Activated naive CD8-positive, alpha-beta T cell treated with anti-CD3 and anti-CD28 coated beads, Interleukin-2, amount 50 U/mL, for 24 hours (primary cell): ENCODE results near the gene CHSY1.

Source experiments
- ATAC-seq: fragments of 150-1000 bp; cut with Tn5 transposase; one replicate; pipeline ENCODE4 v1.10.0; 2021
- DNase-seq: peaks from one replicate; pipeline ENCODE4 v3.0.0; 2021
- H3K27ac Mint-ChIP-seq: one replicate; pipeline ENCODE4 v1.8.0; 2021; ENCODE audit warnings: mild to moderate bottlenecking, mixed read lengths
- H3K27me3 Mint-ChIP-seq: one replicate; pipeline ENCODE4 v1.8.0; 2021; ENCODE audit warnings: mixed read lengths
- H3K36me3 Mint-ChIP-seq: one replicate; pipeline ENCODE4 v1.8.0; 2021; ENCODE audit warnings: low read depth, mixed read lengths
- H3K4me1 Mint-ChIP-seq: one replicate; pipeline ENCODE4 v1.8.0; 2021; ENCODE audit warnings: mixed read lengths
- H3K4me3 Mint-ChIP-seq: one replicate; pipeline ENCODE4 v1.8.0; 2021; ENCODE audit warnings: mild to moderate bottlenecking, moderate library complexity, mixed read lengths
- H3K9me3 Mint-ChIP-seq: one replicate; pipeline ENCODE4 v1.8.0; 2021; ENCODE audit warnings: mixed read lengths

The CHSY1 gene

DNA sequence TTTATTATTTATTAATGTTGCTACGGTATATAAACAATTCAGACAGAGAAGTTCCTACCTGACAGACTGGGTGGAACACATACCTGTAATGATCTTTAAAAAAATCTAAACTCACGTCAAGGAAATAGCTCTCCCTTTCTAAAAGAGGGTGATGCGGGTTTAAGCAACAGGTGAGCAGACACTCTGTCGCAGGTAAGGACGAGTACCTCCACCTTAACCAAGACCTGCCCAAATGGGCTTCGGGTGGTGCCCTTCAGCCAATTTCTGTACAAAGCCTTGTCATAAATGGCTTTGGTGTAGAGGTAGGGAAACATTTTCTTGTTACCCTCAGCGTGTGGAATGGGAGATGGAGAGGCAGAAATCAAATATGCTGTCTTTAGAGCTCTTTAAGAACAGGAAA, 67.0 kb downstream of the CHSY1 start:
- no peaks in the 10 kb centered on the region for H3K9me3 Mint-ChIP-seq
- ATAC-seq (no peak), DNase-seq (no peak)
- peaks cover 52% of the 10 kb centered on the region for H3K36me3 Mint-ChIP-seq
- no peaks in the 10 kb centered on the region for H3K27me3 Mint-ChIP-seq
- H3K4me1 Mint-ChIP-seq: peaks cover 93% of the 10 kb centered on the region
- H3K27ac Mint-ChIP-seq: no peak overlapping the region
- H3K4me3 Mint-ChIP-seq: no peak overlapping the region

- ATAC-seq (no peak), DNase-seq (no peak)
- H3K4me3 Mint-ChIP-seq: no peak overlapping the region
- H3K36me3 Mint-ChIP-seq: peaks cover 52% of the 10 kb centered on the region
- H3K9me3 Mint-ChIP-seq: no peaks in the 10 kb centered on the region
- no peaks in the 10 kb centered on the region for H3K27me3 Mint-ChIP-seq
- peaks cover 85% of the 10 kb centered on the region for H3K4me1 Mint-ChIP-seq
- H3K27ac Mint-ChIP-seq: peak overlapping the region; percentile 23
These were observed 67.9 kb downstream of the CHSY1 start for GRCh38 chr15:101183931-101184305.

DNA sequence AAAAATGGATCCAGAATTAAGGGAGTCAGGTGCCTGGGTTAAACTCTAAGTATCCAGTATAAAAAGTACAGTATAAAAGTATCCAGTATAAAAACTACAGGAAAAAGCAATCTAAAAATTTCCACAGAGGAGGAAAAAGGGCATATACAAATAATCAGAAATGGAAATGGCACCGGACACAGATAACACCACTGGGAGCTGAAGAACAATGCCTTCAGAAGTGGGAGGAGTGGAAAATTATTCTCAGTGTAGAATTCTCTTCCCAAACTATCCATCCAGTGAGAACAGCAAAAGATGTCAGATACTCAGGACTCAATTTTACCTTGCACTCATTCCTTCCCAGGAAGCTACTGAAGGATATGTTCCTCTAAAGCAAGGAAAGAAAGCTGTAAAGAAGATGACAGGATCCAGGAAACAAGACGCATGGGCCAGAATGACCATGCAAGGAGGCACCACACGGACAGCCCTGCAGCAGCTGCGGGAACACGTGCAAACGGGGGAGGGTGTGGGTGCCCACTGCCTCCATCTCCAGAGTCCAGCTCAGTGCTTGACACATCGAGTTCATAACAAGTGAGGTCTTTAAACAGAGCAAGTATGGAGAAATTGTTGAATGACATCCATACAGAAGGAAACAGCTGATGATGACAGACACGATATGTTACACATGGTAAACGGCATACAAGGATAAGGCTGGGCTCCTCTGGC, 68.5 kb downstream of the CHSY1 start:
- ATAC-seq (no peak), DNase-seq (no peak)
- Mint-ChIP-seq H3K4me3 (no peak overlapping the region), H3K4me1 (peaks cover 80% of the 10 kb centered on the region), H3K9me3 (no peaks in the 10 kb centered on the region), H3K36me3 (peaks cover 54% of the 10 kb centered on the region), H3K27me3 (no peaks in the 10 kb centered on the region), H3K27ac (peak overlapping the region; percentile 23)

GRCh38 chr15:101182215-101182614, 69.6 kb downstream of the CHSY1 start:
- peaks cover 75% of the 10 kb centered on the region for H3K4me1 Mint-ChIP-seq
- no peaks in the 10 kb centered on the region for H3K9me3 Mint-ChIP-seq
- H3K4me3 Mint-ChIP-seq: no peak overlapping the region
- no peaks in the 10 kb centered on the region for H3K27me3 Mint-ChIP-seq
- no peak overlapping the region for H3K27ac Mint-ChIP-seq
- peaks cover 56% of the 10 kb centered on the region for H3K36me3 Mint-ChIP-seq
- ATAC-seq: peak; percentile 35
- no peak for DNase-seq

- peak overlapping the region; percentile 1 for H3K4me3 Mint-ChIP-seq
- peak; percentile 33 for ATAC-seq
- H3K4me1 Mint-ChIP-seq: peaks cover 74% of the 10 kb centered on the region
- H3K27me3 Mint-ChIP-seq: no peaks in the 10 kb centered on the region
- peak overlapping the region; percentile 81 for H3K27ac Mint-ChIP-seq
- peaks cover 55% of the 10 kb centered on the region for H3K36me3 Mint-ChIP-seq
- H3K9me3 Mint-ChIP-seq: no peaks in the 10 kb centered on the region
- no peak for DNase-seq
These were observed 70.5 kb downstream of the CHSY1 start for GRCh38 chr15:101181349-101181748.

DNA sequence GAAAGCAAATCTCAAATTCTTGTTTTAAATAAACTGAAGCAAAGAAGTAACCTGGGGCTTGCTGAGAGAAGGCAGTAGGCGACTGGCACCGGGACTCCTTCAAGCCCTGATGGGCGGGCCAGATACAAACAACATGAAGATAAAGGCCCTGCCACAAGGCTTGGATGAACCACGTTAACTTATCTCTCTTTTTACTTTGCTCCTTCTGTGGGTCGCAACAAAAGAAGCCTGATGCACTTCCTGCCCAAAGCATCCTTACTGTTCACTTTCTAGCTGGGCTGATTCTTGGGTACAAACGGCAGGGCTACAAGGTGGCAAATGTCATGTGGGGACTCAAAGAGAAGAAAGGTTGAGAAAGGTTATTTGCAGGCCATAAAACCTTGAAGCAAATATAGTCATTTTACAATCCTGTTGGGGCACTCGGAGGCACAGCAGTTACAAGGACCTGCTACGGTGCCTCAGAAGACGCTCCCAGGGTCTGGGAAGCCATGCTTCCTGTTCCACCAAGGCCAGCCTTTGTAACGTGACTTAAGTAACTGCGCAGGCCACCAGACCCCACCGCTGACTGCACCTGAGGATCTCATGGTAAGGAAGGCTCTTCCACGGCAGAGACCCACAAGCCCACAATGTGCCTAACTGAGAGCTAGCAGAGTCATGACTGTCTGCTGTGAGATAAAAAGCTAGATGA, 71.1 kb downstream of the CHSY1 start:
- no peaks in the 10 kb centered on the region for H3K27me3 Mint-ChIP-seq
- peak overlapping the region; percentile 1 for H3K4me3 Mint-ChIP-seq
- H3K27ac Mint-ChIP-seq: peak overlapping the region; percentile 81
- peaks cover 56% of the 10 kb centered on the region for H3K36me3 Mint-ChIP-seq
- ATAC-seq (peak; percentile 53), DNase-seq (no peak)
- peaks cover 77% of the 10 kb centered on the region for H3K4me1 Mint-ChIP-seq
- no peaks in the 10 kb centered on the region for H3K9me3 Mint-ChIP-seq

GRCh38 chr15:101179341-101180153, 72.3 kb downstream of the CHSY1 start:
- Mint-ChIP-seq H3K27ac (peak overlapping the region; percentile 48), H3K27me3 (no peaks in the 10 kb centered on the region), H3K4me3 (no peak overlapping the region), H3K9me3 (no peaks in the 10 kb centered on the region), H3K4me1 (peaks cover 72% of the 10 kb centered on the region), H3K36me3 (peaks cover 58% of the 10 kb centered on the region)
- no peak for DNase-seq
- no peak for ATAC-seq

DNA sequence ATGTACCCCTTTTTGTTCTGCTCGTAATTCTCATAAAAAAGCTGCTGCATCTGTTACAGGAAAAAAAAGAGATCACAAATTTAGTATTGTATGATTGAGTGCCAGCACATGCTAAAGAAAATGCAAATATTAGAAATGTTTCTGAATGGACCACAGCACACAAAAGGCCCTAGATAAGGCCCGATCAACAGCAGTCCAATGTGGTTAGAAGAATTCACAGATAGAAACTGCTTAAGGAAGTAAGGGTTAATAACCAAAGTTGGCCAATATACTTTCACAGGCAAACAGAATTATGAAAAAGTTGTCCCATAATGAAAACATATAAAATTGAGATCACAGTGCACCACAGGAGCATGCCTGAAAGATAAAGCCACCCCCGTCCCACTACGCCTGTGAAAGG, 72.9 kb downstream of the CHSY1 start:
- Mint-ChIP-seq H3K9me3 (no peaks in the 10 kb centered on the region), H3K27me3 (no peaks in the 10 kb centered on the region), H3K27ac (peak overlapping the region; percentile 41), H3K4me3 (no peak overlapping the region), H3K4me1 (peaks cover 70% of the 10 kb centered on the region), H3K36me3 (peaks cover 60% of the 10 kb centered on the region)
- no peak for DNase-seq
- no peak for ATAC-seq

GRCh38 chr15:101178479-101178878, 73.4 kb downstream of the CHSY1 start:
- H3K27ac Mint-ChIP-seq: no peak overlapping the region
- H3K9me3 Mint-ChIP-seq: no peaks in the 10 kb centered on the region
- ATAC-seq (no peak), DNase-seq (no peak)
- no peaks in the 10 kb centered on the region for H3K27me3 Mint-ChIP-seq
- H3K36me3 Mint-ChIP-seq: peaks cover 57% of the 10 kb centered on the region
- peaks cover 66% of the 10 kb centered on the region for H3K4me1 Mint-ChIP-seq
- H3K4me3 Mint-ChIP-seq: no peak overlapping the region

- no peaks in the 10 kb centered on the region for H3K9me3 Mint-ChIP-seq
- peak overlapping the region; percentile 50 for H3K27ac Mint-ChIP-seq
- peaks cover 51% of the 10 kb centered on the region for H3K36me3 Mint-ChIP-seq
- H3K4me3 Mint-ChIP-seq: no peak overlapping the region
- DNase-seq (no peak), ATAC-seq (no peak)
- no peaks in the 10 kb centered on the region for H3K27me3 Mint-ChIP-seq
- H3K4me1 Mint-ChIP-seq: peaks cover 60% of the 10 kb centered on the region
These were observed 74.0 kb downstream of the CHSY1 start for GRCh38 chr15:101177866-101178265.

GRCh38 chr15:101176625-101177024, 75.2 kb downstream of the CHSY1 start:
- DNase-seq: no peak
- H3K27ac Mint-ChIP-seq: peak overlapping the region; percentile 16
- peaks cover 47% of the 10 kb centered on the region for H3K36me3 Mint-ChIP-seq
- H3K4me1 Mint-ChIP-seq: peaks cover 50% of the 10 kb centered on the region
- ATAC-seq: no peak
- H3K27me3 Mint-ChIP-seq: no peaks in the 10 kb centered on the region
- H3K4me3 Mint-ChIP-seq: no peak overlapping the region
- H3K9me3 Mint-ChIP-seq: no peaks in the 10 kb centered on the region

- no peak for ATAC-seq
- Mint-ChIP-seq H3K9me3 (no peaks in the 10 kb centered on the region), H3K36me3 (peaks cover 36% of the 10 kb centered on the region), H3K4me3 (no peak overlapping the region), H3K27me3 (no peaks in the 10 kb centered on the region), H3K27ac (peak overlapping the region; percentile 16), H3K4me1 (peaks cover 41% of the 10 kb centered on the region)
- no peak for DNase-seq
These were observed 76.4 kb downstream of the CHSY1 start for GRCh38 chr15:101175401-101175800.

GRCh38 chr15:101174152-101174920, 77.5 kb downstream of the CHSY1 start:
- Mint-ChIP-seq H3K36me3 (peaks cover 35% of the 10 kb centered on the region), H3K27me3 (no peaks in the 10 kb centered on the region), H3K4me3 (no peak overlapping the region), H3K4me1 (peaks cover 43% of the 10 kb centered on the region), H3K9me3 (no peaks in the 10 kb centered on the region), H3K27ac (no peak overlapping the region)
- ATAC-seq: no peak
- DNase-seq: no peak
